Activated CD8-positive, alpha-beta memory T cell treated with anti-CD3 and anti-CD28 coated beads for 36 hours (primary cell): Measurements from ENCODE around the gene LSR. TPM values are rescaled to one million over a fixed set of nuclear protein-coding genes. Genes with fewer than 3 reads are reported as not detected.

Experiments
- CTCF ChIA-PET: fragments of 350-600 bp; sonication (Branson Sonifier 250); formaldehyde crosslinking; loops from one replicate; lab custom pipeline; 2021; ENCODE audit warnings: antibody characterized with exemption; lab: Charles Lee
- POLR2A ChIA-PET: fragments of 350-600 bp; sonication (Branson Sonifier 250); formaldehyde crosslinking; loops from one replicate; lab custom pipeline; 2021; ENCODE audit warnings: antibody characterized with exemption; lab: Charles Lee
- total RNA-seq, 2 experiments: library from RNA; stranded (reverse); gene quantifications; one replicate each; pipeline ENCODE4 v1.2.3, GENCODE V29; 2021

Gene LSR
- 10 to 100 TPM; 25.1 to 25.3 TPM for total RNA-seq

GRCh38 chr19:35248310-35249145 is at the start of gene LSR:
Gene LSR, plus strand, starts transcription at chr19:35249002. Its CDS starts 21 bp downstream, at chr19:35249023.
- ChIA-PET POLR2A (interaction anchor here (0.6 kb wide), 1 partner anchor 19 kb away, joined by 3 read pairs; no protein-coding TSS in a partner anchor), CTCF (interaction anchor here (0.7 kb wide), 1 partner anchor 54 kb away, joined by 3 read pairs; no protein-coding TSS in a partner anchor)

DNA sequence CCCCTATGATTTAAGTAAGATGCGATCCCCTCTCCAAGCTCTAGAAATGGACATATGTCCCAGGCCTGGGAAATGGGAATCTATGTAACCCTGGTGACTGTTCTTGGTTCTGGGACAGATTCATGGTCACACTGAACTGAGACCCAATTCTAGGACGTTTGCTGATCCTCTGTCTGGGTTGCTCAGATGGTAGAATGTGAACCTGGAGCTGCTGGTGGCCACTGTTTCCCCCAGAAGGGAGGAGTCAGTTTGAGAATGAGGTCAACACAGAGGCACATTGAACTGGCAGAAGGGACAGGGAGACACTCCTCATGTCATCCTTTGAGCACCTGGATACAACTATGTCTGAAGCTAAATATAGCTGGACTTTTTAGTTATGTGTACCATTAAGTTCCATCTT is 49.3 kb upstream of the LSR start:
- ChIA-PET CTCF (interaction anchor here (1.7 kb wide), 1 partner anchor 16 kb away, joined by 5 read pairs; no protein-coding TSS in a partner anchor), POLR2A (no interaction called here)

DNA sequence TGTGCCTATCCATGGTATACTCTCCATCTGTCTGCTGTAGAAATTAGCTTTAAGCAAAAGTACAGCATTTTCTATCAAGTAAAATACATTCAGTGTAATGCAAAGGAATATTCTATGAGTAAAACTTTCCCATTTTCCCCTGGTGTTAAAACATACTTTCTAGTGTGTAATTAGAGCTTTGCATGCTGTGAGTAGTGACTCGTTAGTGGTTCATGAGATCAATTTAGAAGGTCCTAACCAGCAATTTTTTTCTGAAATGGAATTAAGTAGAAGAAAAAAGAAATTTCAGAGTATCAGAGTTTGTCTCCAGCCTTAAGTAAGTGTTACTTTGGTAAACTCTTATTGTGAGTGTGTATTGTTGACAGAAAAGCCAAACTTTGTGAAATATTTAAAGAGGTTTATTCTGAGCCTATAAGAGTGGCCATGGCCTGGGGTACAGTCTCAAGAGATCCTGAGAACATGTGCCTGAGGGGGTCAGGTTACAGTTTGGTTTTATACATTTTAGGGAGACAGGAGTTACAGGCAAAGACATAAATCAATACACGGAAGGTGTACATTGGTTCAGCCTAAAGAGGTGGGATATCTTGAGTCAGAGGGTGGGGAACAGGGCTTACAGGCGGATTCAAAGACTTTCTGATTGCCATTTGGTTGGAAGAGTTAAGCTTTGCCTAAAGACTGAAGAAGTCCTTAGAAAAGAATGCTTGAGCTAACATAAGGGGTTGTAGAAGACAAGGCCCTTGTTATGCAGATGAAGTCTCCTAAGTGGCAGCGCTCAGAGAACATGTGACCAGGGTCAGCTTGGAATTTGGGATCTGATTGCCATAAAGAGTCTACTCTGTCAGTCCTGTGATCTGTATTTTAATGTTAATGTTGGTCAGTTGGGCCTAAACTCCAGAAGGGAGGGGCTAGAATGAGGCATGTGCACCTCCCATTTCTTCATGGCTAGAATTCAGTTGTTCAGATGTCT is 45.8 kb upstream of the LSR start:
- CTCF ChIA-PET, result interaction anchor here (0.6 to 1.3 kb wide), 2 partner anchors 9 to 140 kb away, joined by 3 read pairs; no protein-coding TSS in a partner anchor
- POLR2A ChIA-PET, result no interaction called here

DNA sequence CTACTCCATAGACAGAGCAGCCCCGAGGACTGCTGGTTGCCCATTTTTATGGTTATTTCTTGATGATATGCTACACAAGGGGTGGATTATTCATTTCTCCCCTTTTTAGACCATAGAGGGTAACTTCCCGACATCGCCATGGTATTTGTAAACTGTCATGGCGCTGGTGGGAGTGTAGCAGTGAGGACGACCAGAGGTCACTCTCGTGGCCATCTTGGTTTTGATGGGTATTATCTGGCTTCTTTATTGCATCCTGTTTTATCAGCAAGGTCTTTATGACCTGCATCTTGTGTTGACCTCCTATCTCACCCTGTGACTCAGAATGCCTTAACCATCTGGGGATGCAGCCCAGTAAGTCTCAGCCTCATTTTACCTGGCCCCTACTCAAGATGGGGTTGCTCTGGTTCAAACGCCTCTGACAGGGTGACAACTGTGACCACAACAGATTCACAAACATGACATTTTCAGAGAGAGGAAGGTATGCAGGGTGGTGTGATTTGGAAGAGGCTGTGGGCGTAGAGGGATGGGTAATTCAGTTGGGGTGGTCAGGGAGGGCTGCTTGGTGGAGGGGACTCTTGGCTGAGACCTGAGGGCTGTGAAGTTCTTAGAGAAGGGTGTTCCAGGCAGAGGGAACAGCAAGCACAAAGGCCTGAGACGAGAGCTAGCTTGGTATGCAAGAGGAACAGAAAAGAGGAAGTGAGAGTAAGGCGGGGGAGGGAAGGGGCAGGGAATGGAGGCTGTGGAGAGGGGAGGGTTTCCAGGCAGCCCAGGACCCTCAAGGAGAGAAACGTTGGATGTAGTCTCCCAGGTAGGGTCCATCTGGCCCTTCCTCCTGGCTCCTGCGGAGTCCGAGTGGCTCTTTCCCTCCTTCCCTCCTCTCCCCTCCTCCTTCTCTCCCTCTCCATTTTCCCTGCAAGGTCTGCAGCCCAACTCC is 43.7 kb upstream of the LSR start:
- ChIA-PET CTCF (no interaction called here), POLR2A (interaction anchor here (0.6 kb wide), 1 partner anchor 23 kb away, joined by 4 read pairs; no protein-coding TSS in a partner anchor)

GRCh38 chr19:35205733-35206323 is 43.0 kb upstream of the LSR start:
- ChIA-PET POLR2A (interaction anchor here (0.6 kb wide), 1 partner anchor 62 kb away, joined by 4 read pairs; no protein-coding TSS in a partner anchor), CTCF (interaction anchor here (1.4 to 1.8 kb wide), 2 partner anchors 52 to 64 kb away, joined by 3 to 9 read pairs; no protein-coding TSS in a partner anchor)

DNA sequence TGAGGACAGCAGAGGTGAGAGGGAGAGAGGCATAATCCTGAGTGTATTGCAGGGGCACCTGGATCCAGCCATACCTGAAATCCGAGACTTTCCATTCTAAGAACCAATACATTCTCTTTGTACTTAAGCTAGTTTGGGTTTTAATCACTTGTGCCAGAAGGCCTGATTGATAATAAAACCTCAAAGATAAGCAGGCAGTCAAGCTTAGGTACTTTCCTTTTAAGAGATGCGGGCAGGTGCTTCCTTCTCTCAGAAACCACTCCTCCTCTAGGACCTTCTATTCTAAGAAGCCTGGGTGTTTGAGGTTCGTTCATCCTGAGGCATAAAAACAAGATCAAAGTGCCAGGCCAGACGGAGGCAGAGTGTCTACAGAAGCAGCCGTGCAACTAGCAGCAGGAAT is 42.4 kb upstream of the LSR start:
- ChIA-PET POLR2A (no interaction called here), CTCF (interaction anchor here (1.4 to 1.8 kb wide), 2 partner anchors 53 to 64 kb away, joined by 3 to 9 read pairs; no protein-coding TSS in a partner anchor)

DNA sequence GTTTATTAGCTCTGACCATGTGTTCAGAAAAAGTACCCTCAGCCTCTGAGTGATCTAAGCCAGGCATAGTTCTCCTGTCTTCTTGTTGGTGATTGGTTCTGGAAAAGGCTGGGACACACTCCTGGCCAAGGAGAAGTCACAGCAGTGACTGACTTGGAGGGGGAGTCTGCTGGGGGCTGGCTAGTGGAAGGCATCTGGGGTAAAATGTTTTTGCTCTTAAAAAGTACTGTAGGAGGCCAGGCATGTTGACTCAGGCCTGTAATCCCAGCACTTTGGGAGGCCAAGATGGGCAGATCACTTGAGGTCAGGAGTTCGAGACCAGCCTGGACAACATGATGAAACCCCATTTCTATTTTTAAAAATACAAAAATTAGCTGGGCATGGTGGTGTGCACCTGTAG is 41.9 kb upstream of the LSR start:
- POLR2A ChIA-PET, result interaction anchor here (1.1 kb wide), 1 partner anchor 65 kb away, joined by 3 read pairs; no protein-coding TSS in a partner anchor
- CTCF ChIA-PET, result interaction anchor here (1.4 to 1.8 kb wide), 3 partner anchors 53 to 65 kb away, joined by 3 to 9 read pairs (median 3); partner anchors contain the start of gene FXYD7

- POLR2A ChIA-PET, result interaction anchor here (0.5 to 1.1 kb wide), 2 partner anchors 61 to 66 kb away, joined by 3 read pairs; no protein-coding TSS in a partner anchor
- CTCF ChIA-PET, result interaction anchor here (1.5 to 1.8 kb wide), 2 partner anchors 64 to 66 kb away, joined by 3 to 9 read pairs; partner anchors contain the start of gene FXYD7
These were observed 41.4 kb upstream of the LSR start for GRCh38 chr19:35207391-35207871.

DNA sequence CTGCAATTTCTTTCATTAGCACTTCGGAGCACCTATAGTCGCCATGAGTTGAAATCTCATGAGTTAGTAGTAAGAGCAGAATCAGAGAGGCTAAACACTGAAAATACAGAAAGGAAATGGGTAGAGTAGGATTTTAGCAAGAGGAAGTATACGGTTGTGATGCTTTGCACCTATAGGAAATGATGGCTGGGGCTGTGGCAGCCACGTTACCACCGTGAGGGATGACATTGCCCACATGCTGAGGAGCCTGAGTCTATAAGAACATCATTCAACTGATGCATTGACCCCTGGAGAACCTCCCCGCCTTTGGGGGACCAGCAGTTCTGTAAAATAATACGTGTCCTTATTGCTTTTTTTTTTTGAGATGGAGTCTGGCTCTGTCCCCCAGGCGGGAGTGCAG is 40.7 kb upstream of the LSR start:
- CTCF ChIA-PET, result interaction anchor here (1.5 kb wide), 1 partner anchor 65 kb away, joined by 3 read pairs; the partner anchor contains the start of gene FXYD7

DNA sequence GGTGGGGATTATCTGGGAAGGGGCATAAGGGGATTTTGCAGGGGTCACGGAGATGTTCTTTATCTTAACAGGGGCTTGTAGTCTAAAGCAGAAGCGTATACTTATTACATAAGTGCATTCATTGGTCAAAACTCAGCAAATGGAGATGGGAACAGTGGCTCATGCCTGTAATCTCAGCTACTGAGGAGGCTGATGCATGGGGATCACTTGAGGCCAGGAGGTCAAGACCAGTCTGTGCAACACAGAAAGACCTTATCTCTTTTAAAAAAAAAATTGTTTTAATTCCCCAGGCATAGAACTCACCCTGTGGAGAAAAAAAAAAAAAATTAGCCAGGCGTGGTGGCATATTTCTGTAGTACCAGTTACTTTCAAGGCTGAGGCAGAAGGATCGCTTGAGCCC is 39.2 kb upstream of the LSR start:
- ChIA-PET CTCF (no interaction called here), POLR2A (no interaction called here)

More for the DNA sequence above, 40.7 kb upstream of the LSR start:
- POLR2A ChIA-PET, result interaction anchor here (1.1 kb wide), 1 partner anchor 66 kb away, joined by 3 read pairs; no protein-coding TSS in a partner anchor

- ChIA-PET POLR2A (interaction anchor here (0.6 to 1.1 kb wide), 4 partner anchors 26 to 84 kb away, joined by 4 to 7 read pairs (median 4); no protein-coding TSS in a partner anchor), CTCF (interaction anchor here (0.6 to 0.9 kb wide), 4 partner anchors 8 to 126 kb away, joined by 3 read pairs; no protein-coding TSS in a partner anchor)
These were observed 37.1 kb upstream of the LSR start for GRCh38 chr19:35211545-35212230.

DNA sequence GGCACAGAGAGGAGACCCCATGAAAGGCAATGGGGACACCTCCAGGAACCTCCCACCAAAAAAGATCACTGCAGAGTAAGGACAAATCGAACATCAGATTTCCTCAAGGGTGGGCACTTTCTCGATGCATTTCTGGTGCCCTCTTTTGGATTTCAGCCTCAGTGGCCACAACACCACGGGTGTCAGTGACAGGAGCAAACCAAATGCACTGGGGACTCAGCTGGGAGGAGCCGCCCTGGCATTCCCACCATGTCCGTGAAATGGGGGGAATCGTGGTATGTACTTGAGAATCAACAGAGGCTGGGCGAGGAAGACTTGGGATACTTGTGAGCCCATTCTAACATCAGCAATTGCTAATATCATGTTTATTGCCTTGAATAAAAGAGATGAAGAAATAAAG is 36.6 kb upstream of the LSR start:
- ChIA-PET CTCF (interaction anchor here (0.8 to 0.9 kb wide), 2 partner anchors 9 to 23 kb away, joined by 3 read pairs; no protein-coding TSS in a partner anchor), POLR2A (interaction anchor here (0.6 to 0.7 kb wide), 2 partner anchors 25 to 55 kb away, joined by 4 read pairs; no protein-coding TSS in a partner anchor)

DNA sequence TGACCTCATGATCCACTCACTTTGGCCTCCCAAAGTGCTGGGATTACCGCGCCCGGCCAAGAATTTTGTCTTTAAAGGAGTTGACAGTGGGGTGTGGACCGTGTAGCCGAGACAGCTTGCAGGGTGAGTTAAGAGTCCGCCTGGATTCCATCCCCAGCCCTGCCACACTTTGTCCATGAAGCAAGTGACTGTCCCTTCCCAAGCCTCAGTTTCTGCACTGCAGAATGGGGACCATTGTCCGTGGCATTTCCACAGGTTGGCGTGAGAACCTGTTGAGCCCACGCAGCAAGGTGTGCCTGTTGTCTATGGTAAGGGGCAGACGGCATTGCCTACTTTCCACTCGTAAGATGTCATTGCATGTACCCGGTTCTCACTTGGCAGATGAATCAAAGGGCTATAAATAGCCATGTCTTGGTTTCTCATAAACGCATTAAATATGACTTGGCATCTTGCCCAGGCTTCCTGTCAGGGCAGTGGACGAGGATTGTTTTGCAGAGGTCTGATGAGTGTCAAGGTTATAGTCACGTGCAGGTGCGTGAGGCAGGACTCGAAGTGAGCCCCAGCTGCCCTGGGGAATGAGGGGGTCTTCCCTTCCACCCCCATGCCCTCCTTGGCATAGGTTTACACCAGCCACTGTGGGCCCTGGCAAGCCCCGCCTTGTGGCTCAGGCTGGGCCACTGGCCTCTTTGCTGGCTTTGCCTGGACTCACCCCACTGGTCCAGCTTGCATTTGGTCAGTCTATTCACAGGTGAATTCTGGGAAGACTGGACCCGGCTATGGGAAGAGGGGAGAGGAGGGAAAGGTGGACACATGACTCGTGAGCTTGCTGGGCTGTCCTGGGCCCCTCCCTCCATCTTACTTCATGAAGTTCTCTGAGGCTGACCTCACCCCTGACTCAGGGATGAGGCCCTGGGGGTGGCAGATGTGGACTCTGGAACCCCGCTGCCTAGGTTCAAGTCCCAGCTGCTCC is 34.9 kb upstream of the LSR start:
- ChIA-PET POLR2A (interaction anchor here (1.2 kb wide), 1 partner anchor 26 kb away, joined by 3 read pairs; no protein-coding TSS in a partner anchor), CTCF (interaction anchor here (0.5 to 1.4 kb wide), 4 partner anchors 23 to 242 kb away, joined by 3 to 5 read pairs (median 3); no protein-coding TSS in a partner anchor)

DNA sequence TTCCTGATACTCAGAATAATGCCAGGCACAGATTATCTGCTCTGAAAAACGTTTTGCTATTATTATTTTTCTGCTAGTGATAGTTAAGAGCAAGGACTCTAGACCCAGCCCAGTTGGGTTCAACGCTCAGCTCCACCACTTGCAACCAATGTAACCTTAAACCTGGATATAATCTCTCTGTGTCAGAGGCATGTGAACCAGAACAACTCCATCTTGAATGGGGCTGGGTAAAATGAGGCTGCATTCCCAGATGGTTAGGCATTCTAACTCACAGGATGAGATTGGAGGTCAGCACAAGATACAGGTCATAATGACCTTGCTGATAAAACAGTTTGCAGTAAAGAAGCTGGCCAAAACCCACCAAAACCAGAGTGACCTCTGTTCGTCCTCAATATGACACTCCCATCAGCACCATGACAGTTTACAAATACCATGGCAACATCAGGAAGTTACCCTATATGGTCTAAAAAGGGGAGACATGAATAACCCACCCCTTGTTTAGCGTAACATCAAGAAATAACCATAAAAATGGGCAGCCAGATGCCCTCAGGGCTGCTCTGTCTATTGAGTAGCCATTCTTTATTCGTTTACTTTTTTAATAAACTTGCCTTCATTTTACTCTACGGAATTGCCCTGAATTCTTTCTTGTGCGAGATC is 33.9 kb upstream of the LSR start:
- ChIA-PET CTCF (interaction anchor here (0.8 to 1.8 kb wide), 3 partner anchors 16 to 71 kb away, joined by 3 to 5 read pairs (median 3); no protein-coding TSS in a partner anchor), POLR2A (no interaction called here)
